Stimulated activated CD8-positive, alpha-beta memory T cell treated with anti-CD3 and anti-CD28 coated beads, Interleukin-7, amount 100 ng/mL, for 48 hours (primary cell): ENCODE results near the gene FAM168A.
"Not testable (repeated sequence)": the region's sequence is repeated elsewhere in the genome, so short reads cannot be mapped to it uniquely, and the experiment has no call there.

Experiments used
- DNase-seq, 2 donors: peaks; one replicate each; pipeline ENCODE4 v3.0.0-alpha.2; 2020; ENCODE audit warnings: low read depth in 1 of 2; ENCODE audit errors: extremely low read depth in 1 of 2

Gene FAM168A

DNA sequence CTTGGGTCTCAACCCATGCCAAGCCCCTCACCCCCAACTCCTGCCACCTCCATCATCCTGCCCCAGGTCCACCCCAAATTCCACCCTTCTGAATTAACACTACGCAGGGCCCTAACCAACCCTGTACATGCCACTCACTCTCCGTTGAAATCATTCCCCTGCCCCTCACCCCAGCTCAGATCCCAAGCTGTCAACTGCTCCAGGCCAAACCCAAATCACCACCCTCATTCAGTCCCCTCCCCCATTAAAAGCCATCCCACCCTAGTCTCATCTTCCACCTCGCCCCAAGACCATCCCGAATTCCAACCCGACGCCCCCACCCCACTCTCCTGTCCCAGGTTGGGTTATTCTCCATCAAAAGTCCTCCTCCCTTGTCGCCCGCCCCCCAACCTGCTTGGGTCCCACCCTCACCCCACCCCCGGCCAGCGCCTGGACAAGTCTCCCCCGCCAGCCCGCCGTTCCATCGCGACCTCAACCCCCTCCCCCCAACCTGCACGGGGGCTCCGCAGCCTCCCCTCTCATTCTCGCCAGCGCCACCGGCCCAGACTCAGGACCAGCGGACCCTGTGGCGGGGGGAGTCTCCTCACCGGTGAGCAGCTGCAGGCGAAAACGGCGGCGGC is 466 bp downstream of the FAM168A start:
- peak in 1 of 2 donors; percentile 1 for DNase-seq

DNA sequence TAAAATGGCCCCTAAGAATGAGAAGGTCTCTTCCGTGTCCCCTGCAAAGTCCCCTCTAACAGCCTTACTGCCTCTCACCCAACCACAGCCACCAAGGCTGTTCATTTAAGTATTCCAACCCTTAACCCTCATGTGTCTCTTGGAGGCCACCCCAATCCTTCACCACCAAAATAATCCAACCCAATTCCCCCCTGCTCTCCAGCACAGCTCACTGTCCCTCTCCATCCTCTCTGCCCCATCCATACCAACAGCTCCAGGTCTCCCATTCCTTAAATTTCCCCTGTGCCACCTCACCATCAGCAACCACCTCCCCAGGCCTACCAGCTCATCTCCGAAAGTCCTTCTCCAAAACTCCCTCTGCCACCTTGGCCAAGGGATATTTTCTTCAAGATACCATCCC is 1.4 kb downstream of the FAM168A start:
- no peak for DNase-seq

DNA sequence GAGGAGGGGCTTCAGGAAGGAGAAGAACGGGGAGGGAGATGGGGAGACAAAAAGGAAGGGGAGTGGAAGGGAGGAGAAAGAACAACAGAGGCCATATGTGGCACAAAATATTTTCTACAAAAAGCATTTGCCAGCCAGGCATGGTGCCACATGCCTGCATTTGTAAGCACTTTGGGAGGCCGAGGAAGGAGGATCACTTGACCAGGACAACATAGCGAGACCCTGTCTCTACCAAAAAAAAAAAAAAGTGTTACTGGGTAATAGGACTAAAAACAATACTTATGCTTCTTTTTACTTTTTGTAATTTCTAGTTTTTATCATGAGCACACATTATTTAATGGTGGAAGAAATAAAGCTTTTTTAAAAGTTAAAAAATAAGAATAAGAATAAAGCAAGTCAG is 5.3 kb downstream of the FAM168A start:
- DNase-seq: no peak

DNA sequence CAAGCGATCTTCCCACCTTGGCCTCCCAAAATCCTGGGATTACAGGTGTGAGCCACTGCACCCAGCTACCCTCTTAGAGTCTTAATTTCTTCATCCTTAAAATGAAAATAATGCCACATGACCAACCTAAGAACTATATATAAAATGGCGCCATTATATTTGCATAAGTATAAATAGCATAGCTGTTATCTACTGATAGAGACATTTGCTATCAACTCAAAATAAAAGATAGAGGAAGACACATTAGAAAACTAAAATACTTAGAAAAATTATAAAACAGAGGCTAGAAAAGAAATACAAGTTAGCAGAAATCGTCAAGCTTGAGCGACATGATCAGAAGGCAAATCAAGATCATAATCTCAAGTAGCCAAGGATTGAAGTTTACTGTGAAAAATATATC is 6.2 kb downstream of the FAM168A start:
- no peak for DNase-seq

DNA sequence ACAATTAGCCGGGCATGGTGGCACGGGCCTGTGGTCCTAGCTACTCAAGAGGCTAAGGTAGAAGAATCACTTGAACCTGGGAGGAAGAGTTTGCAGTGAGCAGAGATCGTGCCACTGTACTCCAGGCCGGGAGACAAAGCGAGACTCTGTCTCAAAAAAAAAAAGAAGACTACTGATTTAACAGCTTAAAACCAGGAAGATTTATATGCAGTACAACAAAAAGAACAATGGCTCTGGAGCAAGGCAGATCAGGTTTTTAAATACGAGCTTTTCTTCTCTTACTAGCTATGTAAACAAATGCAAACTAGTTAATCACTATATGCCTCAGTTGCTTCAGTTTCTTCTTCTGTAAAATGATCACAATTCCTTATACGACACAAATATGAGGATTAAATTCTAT is 6.9 kb downstream of the FAM168A start:
- no peak for DNase-seq

DNA sequence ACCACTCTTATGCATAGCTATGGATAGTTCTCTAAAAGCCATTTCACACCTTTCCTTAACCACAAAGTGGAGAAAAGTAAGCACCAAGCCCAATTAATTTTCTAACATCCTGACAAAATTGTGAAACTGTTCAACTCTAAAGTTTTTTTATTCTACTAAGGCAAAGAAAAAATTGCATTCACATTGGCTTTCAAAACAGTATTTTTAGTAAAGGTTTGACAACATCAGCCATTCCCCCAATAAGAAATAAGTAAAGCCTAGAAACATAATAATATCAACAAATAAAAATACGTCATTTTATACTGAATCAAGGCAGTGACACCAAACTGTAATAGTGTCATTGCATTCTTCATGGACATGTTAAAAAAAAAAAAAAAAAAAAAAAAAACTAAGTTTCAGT is 11.1 kb downstream of the FAM168A start:
- no peak for DNase-seq

DNA sequence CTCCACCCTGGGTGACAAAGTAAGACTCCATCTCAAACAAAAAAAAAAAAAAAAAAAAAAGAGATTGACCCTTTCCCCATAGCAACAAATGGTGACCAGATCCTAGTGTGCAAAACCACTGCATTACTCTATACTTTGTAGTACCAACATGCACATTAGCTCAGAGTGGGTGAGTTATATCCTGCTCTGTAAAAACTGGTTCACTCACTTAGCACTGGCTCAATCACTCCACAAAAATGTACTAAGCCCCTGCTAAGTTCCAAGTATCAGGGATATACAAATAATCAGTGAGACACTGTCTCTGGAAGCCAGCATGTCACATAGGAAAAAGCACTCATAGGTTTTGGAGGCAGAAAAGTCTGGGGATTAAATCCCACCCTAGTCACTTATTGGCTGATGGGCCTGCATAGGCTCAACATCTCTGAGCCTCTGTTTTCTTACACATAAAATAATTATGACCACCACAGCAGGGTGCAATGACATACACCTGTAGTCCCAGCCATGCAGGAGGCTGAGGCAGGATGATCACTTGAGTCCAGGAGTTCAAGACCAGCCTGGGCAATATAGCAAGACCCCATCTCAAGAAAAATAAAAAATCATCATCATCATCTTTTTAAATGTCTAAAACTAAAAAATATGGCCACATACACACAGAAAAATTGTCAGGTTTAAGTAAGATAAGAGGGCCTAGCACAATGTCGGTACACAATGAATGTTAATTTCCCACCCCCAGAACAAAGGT is 11.9 kb downstream of the FAM168A start:
- DNase-seq: no peak

DNA sequence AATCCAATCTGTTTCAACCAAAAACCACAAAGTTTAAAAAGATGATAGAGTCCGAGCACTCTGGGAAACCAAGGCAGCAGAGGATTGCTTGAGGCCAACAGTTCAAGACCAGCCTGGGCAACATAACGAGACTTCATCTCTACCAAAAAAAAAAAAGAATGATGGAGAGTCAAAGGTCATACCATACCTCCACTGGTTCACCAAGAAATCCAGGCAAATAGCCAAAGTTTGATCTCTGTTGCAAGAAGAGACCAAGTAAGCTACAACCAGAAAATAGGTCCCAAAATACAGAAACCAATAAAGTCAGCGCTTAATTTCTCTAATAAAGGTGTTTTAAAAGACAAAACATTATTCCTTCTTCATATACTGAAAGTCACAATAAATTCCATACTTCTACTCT is 13.1 kb downstream of the FAM168A start:
- DNase-seq: no peak

DNA sequence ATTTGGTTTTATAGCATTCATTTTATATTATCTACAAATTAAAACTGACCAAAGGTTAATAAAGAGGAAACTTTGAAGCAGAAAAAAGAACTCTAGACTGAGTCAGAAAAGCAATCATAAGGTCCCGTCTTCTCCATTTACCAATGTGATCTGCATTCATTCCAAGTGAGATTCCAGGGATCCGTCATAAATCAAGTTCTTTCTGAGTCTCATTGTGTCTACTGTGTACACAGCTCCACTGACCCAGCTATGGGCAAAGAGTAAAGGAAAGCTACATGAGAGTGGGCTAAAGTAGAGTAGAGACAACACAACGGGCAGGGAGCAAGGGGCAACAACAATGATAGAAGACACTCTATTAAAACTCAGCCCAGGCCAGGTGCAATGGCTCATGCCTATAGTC is 15.3 kb downstream of the FAM168A start:
- no peak for DNase-seq

DNA sequence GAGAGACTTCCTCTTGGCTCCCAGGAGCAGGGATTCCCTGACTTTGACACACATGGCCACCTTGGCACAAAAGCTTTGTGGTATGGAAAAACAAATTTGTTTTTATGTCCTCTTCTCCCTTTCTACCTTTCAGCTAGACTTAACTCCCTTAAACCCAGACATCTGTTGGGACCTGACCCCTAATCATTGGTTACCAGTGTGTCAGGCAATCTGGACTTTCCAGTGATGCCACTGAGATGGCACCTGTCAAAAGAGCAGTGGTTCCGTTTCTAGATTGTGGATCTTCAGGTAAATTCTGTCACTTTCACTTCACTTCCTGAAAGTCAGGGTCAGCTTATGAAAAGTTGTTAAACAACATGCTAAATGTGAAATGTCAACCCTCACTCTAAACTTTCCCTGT is 17.2 kb downstream of the FAM168A start:
- DNase-seq: not testable (repeated sequence)

DNA sequence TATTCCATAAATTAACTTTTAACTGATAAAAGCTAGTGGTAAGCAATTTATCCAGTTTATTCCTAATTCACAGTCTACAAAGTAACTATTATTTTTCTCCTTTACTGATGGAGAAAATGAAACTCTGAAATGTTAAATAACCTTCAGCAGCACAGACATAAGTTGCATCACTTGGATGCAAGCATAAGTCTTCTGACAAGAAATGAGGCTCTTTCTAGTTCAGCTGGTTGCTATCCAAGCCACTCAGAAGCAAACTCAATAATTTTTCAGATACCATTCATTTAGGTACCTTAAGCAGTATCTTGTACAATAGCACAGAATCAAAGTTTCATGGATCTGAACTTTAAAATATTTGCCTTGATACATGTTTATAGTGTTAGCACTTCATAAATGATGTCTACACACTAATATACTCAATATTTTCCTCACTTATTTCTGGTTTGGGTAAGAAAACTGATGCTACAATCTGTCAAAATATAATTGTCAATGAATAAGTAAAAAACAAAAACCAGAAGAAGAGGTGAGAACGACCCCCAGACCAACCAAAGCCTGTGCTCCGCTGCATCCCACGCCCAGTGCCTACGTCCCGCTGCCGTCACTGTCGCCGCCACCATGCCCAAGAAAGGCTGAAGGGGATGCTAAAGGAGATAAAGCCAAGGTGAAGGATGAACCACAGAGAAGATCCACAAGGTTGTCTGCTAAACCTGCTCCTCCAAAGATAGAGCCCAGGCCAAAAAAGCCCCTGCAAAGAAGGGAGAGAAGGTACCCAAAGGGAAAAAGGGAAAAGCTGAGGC is 18.1 kb downstream of the FAM168A start:
- no peak for DNase-seq

DNA sequence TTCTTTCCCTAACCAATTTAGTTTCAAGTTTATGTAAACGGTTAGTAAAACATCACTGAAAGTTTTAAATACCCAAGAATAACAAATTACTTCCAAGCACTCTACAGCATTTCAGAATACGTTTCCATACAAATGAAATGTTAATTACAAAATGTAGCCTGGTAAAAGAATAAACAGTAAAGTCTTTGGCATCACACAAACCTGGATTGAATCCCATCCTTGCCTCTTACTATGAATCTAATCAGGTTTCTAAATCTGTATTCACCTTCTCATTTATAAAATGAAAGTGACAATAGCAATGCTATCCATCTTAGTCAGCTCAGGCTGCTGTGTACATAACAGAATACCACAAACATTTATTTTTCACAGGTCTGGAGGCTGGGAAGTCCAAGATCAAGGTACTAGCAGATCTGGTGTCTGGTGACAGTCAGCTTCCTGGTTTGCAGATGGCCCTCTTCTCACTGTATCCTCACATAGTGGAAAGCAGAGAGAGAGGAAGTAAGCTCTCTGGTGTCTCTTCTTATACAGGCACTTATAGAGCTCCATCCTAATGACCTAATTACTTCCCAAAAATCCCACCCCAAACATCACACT is 19.2 kb downstream of the FAM168A start:
- no peak for DNase-seq

DNA sequence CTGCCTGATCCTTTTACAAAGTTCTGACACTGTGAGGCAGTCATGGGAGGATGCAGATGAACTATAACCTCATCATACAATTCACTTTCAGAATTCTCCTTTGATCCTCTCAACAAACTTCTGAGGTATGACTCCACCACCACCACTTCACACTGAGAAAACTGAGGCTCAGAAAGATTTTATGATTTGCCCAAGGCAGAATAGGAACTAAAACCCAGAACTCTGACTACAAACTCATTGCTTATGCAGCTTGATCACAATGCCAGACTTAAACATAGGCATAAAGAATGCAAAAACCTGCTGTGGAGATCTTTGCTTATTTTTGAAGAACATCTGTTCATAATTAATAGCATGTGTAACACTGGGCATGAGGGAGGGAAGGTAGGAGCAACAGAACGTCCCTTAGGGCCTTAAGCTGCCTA is 20.4 kb downstream of the FAM168A start:
- DNase-seq: no peak

DNA sequence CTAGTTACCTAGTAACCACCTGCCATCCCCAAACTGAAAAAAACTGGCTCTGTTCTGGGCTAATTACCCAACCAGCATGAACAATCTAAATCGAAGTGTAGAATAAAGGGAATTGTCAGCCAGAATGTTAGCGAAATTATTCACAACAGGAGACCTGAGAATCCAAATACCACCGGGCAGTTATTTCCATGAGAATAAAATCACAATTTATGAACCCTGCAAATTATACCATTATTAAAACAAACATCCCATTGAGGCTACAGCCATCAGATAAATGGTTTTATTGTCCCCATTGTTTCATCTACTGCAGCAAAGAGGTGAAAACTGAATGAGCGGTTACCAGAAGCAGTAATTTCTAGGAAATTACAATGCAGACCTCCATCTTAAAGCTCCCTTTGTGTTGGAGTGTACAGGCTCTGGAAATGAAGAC is 21.7 kb downstream of the FAM168A start:
- DNase-seq: no peak

DNA sequence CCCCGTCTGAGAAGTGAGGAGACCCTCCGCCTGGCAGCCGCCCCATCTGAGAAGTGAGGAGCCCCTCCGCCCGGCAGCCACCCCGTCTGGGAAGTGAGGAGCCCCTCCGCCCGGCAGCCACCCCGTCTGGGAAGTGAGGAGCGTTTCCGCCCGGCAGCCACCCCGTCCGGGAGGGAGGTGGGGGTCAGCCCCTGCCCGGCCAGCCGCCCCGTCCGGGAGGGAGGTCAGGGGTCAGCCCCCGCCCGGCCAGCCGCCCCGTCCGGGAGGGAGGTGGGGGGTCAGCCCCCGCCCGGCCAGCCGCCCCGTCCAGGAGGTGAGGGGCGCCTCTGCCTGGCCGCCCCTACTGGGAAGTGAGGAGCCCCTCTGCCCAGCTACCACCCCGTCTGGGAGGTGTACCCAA is 25.9 kb downstream of the FAM168A start:
- DNase-seq: not testable (repeated sequence)

DNA sequence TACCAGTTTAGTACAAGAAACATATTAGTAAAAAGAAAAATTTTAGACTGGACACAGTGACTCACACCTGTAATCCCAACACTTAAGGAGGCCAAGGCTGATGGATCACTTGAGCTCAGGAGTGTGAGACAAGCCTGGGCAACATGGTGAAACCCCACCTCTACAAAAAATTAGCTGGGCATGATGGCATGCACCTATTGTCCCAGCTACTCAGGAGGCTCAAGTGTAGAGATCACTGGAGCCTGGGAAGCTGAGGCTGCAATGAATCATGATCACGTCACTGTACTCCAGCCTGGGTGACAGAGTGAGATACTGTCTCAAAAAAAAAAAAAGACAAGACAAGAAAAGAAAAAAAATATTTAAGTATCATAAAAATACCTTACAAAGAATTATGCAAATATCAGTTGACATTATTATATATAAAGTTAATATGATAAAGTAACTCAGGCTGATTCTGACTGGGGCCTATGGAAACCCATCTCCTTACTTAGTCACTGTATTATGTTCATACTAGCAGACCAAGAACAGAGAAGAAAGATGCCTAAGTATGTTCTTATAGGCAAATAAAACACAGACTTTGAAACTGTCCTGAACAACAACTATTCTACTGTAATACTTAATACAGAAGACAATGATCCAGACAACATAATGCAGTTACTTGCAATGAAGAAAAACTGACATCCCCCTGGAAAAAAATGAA is 27.3 kb downstream of the FAM168A start:
- no peak for DNase-seq

DNA sequence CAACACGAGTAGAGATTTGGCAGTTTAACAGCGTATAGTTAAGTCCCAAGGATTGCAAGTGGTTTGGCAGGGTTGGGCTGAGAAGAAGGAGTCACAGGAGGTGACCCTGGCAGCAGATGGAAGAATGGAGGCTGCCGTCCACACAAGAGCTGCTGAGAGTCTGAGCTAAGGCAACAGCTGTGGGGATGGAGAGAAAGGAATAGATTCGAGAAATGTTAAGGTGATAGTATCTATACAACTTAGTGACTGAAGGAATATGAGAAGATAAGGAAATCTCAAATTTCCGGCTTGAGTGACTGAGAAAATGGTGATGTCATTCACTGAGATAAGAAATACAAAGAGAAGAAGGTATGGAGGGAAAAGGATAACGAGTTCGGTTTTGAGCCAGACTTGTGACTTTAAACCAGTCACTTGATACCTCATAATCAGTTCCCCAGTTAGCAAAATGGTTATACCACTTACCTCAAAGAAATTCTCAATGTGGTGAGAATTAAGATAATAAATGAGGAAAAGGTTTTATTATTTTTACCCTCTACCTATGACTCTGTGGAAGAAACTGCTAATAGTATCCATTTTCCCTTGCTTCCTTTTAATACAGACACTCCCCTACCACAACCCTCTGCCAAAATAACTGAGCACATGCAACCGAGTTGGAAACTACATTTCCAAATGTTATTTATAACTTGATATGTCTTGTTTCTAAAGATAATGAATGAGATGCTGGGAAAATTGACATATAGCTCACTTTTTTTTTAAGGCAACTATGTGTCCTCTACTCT is 30.7 kb downstream of the FAM168A start:
- DNase-seq: no peak

DNA sequence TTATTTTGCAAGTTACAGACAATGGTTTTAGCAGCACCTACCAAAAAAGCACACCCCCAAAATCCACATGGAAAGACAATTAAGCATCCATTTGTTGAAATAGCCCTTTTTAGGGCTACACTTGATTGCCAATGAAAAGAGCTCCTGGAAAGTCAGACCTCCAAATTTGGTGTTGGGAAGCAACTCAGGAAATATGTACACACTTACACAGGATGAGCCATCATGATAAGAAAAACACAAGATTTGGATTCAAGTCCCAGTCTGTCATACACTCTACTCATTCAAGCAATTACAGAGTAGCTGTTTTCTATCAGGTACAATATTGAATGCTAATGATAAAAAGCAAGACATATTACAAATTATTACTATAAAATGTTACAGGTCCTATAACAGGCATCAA is 31.5 kb downstream of the FAM168A start:
- no peak for DNase-seq

DNA sequence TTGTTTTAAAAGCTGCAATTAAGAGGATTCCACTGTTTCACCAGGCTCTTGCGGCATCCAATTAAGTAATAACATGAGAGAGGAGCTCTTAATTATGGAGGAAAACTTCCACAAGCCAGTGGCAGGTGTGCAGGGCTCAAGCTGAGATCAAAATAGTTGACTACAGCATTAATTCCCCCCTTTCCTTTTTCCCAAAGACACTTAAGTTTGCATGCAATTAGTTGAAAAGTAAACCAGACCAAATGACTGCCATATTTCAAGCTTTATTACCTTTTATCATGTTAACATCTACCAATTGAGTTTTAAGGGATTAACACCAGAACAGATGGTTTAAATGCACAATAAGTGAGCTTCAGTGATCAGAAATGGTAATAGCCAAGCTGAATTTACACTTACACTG is 32.1 kb downstream of the FAM168A start:
- no peak for DNase-seq

DNA sequence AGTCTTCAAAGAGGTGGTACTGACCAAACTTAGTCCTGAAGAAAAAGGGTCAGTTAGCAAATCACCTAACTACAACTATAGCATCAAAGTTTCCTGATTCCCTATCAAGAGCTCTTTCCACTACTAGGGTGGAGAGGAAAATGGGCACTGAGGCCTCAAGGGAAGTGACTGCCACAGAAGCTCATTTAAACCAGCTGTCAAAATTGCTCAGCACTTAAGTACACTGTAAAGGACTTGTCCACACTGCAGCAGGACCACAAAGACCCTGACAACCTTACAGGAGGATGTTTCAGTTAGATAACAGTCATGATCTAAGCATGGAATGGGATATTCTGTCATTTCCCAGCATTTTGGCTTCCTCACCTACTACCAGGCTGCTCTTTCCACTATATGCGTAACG is 33.0 kb downstream of the FAM168A start:
- no peak for DNase-seq
